ENCODE measurements around the gene GLB1L2.

GRCh38 chr11:134346101-134346975, 14.6 kb downstream of the GLB1L2 start:
- no peak for TF ChIP-seq GATA2 (IDR thresholded peaks at IDR 0.05; ENCODE audit: low read depth, low read length)
- TF ChIP-seq GATA3 (IDR thresholded peaks at IDR 0.05; ENCODE audit: low read depth, low read length) = no peak
